HG03025 (cell line): ENCODE results near the gene CCM2.

Experiments
- ATAC-seq: cut with Tn5 transposase; IDR thresholded peaks from one replicate; pipeline ENCODE4 v1.9.1; 2021; ENCODE audit warnings: mild to moderate bottlenecking, moderate library complexity; ENCODE audit not compliant: unreplicated experiment, low FRiP score

Gene CCM2

DNA sequence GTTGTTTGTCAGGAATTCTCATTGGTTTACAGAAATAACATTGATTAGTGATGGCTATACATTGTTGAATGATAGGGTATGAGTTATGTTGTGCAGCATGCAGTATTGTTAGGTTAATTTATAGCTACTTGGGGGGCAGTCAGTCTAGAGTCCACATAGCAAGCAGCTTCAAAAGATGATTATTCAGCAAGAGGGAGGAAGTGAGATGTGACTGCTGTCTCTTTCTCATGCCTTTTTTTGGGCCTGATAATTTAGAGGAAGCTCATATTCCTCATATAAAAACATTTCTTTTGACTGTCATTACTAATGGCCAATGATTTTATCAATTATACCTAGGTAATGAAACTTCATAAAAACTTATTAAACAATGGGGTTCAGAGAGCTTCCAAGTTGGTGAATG, 114.9 kb downstream of the CCM2 start:
- no peak for ATAC-seq

DNA sequence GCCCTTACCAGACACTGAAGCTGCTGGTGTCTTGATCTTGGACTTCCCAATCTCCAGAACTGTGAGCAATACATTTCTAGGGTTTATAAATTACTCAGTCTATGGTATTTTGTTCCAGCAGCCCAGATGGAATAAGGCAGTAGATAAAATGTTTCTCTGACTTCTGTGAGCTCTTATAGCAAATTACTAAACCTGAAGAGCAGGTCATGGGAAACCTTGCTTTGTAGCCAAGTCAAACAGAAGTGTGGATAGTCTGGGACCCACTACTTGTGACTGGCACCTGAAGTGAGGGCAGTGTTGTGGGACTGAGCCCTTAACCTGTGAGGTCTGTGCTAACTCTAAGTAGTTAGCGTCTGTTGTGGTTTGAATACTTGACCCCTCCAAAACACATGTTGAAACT, 116.0 kb downstream of the CCM2 start:
- no peak for ATAC-seq

DNA sequence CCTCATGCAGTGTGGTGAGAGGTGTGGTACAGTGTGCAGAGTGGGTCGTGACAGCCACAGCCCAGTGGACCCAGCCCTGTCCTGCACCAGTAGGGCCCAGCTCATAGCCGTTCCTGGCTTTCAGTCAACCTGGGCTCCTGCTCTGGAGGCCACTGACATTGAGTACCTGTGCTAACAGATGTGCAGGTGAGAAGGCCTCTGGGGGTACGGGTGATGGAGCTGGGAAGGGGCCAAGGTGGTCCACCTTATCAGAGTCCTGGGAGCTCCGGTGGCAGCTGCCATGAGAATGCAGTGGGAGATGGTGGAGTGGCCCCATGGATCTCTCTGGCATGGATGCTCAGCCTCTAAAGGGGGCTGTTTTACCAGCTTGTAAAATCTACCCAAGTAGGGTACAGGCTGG, 117.6 kb downstream of the CCM2 start:
- ATAC-seq: no peak

DNA sequence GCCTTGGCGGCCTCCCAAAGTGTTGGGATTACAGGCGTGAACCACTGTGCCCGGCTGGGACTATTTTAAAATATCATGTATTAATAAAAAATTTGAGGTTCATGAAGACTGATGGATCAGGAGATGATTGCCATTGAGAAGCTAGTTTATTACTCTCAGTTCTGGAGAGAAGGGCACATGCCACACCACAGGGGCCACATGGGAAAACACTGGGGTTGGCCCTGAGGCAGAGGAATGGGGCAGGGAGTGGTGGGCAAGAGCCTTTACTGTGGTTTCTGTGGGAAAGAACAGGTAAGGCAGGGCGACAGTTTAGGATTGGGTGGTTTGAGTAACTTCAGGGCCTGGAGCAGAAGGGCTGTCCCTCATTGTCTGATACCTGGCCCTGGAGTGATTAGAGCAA, 118.3 kb downstream of the CCM2 start:
- no peak for ATAC-seq

DNA sequence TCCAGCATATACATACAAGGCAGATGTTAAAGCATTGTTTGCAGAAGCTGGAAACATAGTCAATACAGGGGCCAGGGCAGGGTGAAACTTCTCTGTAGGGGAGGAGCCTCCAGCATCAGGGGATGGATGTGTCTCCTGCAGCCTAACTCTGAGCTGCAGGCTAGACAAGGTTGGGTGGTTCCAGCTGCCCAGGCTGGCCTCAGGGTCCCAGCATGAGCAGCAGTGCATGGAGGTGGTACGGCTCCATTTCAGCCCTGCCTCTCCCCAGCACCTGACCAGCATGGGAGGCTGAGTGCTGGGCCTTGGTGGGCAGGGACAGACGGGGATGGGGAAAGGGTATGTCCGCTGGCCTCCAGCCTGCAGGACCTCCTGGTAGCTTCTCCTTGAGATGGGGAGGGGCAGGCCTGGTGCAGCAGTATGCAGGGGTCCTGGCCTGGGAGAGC, 118.9 kb downstream of the CCM2 start:
- no peak for ATAC-seq

DNA sequence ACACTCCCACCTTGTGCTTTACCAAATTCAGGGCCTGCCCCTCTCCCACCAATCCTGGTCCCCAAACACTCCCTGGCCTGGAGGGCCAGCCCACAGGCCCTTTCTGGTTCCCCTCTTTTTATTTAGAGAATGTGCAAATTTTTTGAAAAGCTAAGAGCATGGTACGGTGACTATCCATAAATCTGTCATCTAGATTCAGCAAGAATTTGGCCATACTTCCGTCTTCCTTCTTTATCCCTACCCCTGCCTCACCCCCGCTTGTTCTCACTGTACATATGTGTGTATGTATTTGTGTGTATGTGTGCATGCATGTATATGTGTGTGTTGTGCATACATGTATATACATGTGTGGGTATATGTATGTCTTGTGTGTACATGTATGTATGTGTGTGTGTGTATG, 119.5 kb downstream of the CCM2 start:
- no peak for ATAC-seq

DNA sequence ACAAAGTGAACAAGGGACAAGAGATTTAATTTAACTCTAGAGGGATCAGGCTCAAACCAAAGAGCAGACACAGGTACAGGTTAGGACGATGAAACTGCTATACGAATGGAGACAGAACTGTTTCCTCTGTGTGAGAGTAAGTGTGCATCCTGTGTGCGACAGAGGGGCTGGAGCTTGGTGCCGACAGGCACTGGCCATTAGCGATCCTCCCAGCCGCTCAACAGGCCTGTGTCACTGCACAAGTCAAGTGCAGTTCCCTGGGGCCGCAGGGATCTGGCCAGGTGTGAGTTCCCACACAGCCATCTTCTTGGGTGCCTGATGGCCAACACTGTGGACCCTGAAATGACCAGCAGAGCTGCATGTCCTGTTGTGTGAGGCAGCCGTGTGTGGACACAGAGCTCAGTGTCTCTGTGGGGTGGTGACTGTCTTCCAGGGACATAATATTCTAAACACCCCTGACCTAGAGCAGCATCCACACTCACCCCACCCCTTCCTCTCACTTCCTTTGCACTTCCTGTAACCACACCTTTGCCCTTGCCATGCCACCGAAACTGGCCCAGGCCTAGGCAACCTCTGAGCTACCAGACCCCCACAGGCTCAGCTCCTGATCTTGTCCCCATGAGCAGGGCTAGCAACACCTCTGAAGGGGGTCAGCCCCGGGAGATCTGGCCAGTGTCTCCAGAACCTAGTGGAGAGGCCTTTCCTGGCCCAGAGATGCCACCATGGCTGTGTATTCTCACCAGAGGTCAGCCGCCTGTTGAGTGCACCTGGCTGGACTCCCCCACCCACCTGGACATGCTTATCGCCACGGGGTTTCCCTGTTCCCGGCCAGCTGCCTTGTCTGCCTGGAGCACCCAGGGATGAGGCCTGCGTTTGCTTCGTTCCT, 123.2 kb downstream of the CCM2 start:
- no peak for ATAC-seq

DNA sequence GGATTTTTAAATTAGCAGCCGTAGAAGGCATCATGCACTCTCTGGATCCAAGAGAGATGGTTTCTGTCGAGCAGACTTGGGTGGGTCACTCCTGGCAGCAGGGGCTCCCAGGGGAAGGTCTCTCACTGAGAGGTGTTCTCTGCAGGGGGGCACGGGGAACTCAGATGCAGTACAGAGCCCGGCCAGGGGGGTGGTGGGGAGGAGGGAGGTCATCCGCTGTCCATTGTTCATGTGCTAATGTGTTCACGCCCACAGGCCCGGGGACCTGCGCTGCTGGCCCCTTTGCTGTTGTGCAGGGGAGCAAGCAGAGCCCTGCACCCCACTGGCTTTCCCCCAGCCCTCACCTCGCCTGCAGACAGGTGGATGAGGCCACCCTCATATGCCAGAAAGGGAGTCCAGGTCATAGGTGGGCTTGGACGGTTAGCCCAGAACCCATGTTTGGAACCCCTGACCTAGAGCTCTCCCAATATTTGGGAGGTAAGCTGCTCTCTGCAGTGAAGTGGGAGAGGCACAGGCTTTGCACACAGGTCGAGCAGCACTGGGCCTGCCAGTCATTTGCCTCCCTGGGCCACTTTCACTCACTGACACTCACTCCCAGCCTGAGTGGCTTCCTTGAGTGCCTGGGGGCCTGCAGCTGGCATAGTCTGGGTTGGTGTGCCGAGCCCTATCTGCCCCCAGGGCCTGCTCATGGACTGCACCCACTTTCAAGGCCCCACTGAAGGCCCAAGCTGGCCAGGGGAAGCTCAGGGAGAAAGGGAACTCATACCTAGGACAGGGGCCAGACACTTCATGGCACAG, 124.1 kb downstream of the CCM2 start:
- ATAC-seq: no peak

DNA sequence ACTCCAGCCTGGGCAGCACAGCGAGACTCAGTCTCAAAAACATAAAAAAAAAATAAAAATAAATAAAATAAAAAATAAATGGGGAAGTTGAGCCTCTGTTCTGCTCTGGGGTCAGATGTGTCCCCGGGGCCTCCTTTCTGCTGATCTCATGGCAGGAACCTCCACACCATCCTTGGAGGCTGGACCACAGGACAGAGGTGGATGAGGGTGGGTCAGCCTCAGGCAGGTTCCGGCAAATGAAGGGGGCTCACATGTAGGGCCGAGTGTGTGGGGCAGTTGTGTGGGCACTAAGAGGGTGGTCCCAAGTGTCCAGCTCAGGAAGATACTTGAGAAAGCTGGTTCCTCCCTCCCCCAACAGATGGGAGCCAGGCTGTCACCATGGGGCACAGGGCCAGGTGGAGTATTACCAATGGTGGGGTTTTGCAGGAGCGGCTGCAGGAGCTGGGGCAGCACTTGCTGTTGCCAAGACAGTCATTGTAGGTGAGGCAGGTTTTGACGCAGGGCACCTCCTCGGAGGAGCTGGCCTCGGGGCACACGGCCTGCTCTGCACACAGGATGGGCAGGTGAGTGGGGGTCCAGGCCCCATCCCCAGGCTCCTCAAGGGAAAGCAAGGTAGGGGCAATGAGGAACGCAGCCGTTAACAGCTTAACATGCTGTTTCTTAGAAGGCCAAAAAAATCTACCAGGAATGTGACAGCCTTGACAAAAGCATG, 125.3 kb downstream of the CCM2 start:
- ATAC-seq: no peak
